GM19099 (cell line): ENCODE measurements around the gene TNPO1.

Experiments used
- POLR2A ChIP-seq: IDR thresholded peaks from 3 replicates; pipeline ENCODE4 v1.6.1; 2011; ENCODE audit warnings: low read depth; ENCODE audit not compliant: insufficient read length; ENCODE audit errors: extremely low read depth

Gene TNPO1

DNA sequence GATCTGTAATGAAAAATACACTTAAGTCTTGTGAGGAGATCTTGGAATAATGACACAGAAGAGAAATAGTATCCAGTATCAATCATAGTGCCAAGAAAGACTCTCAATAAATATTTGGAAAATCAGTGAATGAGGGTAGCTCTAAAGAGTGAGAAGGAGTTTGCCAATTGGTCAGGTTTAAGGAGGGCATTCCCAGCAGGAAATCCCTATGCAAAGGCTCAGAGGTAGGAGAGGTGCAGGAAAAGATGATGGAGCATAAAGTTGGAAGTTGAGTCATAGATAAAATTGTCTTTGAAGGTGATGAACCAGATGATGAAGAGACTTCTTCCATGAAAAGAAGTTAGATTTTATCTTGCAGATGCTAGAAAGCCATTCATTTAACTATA is 27.8 kb downstream of the TNPO1 start:
- no peak for TF ChIP-seq POLR2A

DNA sequence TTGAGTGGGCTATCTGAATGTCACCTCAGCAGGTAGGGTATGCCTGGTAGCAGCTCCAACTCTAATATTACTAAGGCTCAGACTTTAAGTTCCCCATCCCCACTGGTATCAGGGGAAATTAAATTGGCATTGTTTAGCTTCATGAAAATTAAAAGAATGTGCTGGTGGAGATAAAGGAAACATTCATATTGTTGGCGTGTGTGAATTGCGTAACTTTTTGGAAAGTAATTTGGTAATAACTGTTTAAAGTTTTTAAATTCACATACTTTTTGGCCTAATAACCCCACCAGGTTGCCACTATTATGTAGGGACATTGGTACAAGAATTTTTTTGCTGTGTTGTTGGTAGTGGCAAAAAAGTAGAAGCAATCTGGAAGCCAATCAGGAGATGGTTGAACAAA is 29.4 kb downstream of the TNPO1 start:
- no peak for TF ChIP-seq POLR2A

DNA sequence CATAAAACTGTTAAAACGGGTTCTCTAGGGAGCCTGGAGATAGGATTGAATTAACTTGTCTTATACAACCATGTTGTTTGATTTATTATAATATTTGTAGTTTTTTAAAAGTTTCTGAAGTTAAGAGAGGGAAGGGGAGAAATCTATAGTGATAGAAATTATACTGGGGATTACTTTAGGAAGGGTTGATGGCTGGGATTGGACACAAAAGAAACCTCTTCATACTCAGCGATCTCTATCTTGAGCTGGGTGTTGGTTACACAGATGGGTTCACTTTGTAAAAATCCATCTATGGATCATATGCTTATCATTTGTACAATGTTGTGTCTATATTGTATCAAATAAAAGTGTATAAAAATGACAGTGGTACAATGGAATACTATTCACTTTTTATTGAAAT is 30.0 kb downstream of the TNPO1 start:
- TF ChIP-seq POLR2A, result no peak

DNA sequence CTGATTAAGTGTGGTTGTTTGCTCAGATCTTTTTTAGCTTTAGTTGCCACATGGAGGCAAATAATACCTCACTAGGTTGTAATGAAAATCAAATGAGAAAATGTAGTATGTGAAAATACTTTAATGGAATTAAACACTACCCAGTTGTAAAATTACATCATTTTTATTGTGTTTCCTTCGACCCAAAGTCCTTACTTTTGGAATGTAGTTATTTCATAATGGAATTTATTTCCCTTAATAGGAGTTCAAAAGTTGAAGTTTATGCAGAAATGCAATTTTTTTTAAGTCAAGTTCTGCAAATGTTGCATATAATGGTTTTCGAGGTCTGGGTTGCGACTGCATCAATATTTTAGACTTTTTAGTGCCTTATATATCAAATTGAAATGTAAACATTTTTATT is 31.0 kb downstream of the TNPO1 start:
- no peak for TF ChIP-seq POLR2A

DNA sequence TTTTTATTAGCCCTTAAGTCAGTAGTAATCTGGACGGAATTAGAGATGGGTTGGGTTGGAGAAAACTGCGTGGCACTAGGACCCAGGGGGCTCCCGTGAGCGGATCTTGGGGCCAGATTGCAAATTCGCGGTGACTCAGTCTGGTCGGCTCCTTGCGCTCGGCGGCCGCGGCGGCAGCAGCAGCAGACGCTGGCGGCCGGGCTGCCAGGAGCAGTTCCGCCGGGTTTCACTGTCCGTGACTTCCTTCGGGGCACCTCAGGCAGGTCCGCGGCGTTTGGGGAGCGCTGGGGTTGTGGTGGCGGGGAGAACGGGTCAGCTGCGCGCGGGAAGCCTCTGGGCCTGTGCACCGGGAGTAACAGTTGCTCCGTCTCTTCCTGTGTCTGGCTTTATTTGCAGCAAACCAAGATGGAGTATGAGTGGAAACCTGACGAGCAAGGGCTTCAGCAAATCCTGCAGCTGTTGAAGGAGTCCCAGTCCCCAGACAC is 31.6 kb downstream of the TNPO1 start:
- TF ChIP-seq POLR2A, result peak; percentile 98

DNA sequence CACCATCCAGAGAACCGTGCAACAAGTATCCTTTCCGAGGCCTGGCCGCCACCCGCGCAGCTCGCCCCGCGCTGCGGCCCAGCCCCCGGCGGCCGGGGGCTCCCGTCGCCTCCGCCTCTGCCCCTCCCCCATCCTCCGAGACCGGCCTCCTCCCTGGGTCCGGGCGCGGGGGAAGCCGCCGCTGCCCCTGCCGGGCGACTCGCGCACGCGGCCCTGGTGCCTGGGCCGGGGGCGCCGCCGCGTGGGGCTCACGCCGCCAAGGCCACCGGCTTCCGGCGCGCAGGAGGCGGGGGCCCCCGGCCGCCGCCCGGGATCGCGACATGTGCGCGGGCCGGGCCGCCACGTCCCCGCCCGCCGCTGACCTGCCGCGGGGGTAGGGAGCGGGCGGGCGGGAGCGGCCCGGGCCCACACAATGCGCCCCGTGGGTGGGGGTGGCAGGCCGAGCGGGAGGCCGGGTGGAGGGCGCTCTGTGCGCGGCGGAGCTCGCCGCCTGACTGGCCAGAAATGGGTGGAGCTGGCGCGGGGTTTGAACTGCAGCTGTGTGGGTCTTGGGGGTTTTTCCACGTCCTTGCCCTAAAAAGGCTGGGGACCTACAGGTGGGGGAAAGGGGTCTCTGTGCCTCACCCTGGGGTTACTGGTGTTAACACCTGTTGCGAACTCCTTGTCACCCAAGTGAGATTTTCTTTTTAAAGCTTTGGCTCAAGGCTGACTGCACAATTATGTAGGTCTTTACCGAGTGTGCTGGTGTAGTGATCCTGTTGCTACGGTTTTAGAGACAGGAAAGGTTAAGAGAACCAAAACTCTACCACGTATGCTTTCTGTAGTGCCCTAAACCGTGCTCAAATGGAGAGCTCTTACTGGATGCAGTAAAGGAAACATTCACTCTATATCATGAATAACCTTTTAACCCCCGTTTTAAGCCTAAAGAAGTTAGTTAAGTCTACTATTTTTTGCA is 32.3 kb downstream of the TNPO1 start:
- peak; percentile 30 for TF ChIP-seq POLR2A

DNA sequence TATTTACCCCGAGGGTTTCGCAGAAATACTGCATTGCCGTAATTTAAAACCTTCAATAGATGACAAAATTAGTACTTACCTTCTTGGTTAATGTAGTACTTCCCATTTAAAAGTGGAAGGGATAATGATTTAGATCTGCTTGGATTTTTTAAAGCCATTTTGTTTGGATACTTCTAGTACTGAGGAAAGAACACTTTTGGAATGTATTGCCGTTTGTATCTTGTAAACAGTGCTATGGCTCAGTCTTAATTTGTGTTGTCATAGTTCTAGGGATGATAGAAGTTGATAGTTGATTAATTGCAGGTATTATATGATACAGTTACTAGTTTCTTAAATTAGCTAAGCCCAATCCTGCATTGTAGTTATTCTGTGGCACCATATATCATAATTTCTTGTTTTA is 33.1 kb downstream of the TNPO1 start:
- TF ChIP-seq POLR2A, result no peak

DNA sequence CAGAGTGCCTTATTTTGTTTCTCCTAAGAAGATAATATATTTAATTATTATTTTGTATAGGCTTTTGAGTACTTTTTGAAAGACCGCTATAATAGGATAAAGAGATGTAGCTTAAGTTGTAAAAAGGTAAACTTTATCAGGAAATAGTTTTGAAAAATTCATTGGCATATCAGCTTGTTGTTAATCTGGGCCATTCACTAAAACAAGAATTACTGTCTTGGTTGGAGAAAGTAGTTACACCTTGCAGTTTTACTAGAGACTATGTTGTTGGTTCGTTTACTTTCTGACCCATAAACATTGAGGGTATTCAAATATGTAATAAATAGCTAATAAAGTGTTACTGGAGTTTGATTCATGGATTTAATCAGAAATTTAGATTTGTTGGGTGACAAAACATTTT is 33.7 kb downstream of the TNPO1 start:
- TF ChIP-seq POLR2A, result no peak

DNA sequence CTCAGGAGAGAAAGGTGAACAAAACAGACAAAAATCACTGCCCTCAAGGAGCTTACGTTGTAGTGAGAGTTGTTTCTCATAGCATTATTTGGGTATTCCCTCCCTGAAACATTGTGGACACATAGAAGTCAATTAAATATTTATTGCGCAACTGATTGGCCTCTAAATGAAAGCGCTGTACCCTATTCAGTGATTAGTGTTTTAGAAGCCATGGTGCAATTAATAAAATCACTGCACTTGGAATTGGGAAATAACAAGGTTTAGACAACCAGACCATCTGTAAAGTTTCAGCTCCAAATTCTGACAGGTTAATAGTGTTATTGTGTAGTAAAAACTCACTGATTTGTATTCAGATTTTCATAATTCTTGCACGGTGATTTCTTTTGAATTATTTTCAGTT is 35.9 kb downstream of the TNPO1 start:
- no peak for TF ChIP-seq POLR2A

DNA sequence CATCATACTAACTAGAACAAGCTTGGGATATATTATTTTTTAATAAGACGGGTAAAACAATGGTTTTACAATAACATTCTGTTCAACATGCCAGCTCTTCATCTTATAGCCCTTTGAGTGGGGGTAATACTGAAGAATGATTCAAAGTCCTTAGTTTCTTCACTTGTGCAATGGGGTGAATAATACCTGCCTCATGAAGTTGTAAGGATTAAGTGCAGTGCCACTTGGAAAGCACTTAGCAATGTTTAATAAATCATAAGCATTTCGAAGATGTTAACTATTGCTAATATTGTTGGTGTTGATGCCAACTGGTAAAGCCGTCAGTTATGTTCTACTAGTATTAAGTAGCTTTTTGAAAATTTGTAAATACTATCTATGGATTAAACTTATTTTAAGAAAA is 38.0 kb downstream of the TNPO1 start:
- no peak for TF ChIP-seq POLR2A

DNA sequence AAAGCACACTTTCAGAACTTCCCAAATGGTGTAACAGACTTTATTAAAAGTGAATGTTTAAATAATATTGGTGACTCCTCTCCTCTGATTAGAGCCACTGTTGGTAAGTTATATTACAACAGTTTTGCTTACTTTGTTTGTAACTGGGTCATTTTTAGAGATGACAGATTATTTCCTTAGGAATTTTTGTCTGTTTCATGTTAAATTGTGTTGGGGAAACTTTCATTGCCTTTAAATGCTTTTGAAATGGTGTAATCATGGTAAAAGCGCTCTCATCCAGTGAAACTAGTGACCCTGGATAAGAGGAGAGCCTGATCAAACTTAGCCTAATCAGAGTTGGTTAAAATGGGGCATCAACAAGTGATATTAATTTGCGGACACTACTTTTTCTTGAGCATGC is 39.4 kb downstream of the TNPO1 start:
- TF ChIP-seq POLR2A, result no peak

DNA sequence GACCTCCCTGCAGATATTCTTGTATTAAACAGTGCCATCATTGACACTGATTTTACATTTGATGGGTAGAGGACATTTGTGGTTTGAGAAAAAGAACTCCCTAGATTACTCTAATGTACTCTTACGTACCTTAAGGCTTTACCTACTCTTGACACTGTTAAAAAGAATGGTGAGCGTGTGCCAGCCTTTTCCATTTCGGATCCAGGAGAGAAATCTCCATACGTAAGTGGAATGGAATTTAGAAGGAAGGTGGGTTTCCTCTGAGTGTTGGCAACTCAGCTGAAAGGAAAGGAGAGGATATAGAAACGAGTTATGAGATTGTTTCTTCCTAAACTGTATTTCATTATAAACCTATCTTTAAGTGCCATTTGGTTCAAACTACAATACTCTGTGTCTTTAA is 40.9 kb downstream of the TNPO1 start:
- no peak for TF ChIP-seq POLR2A

DNA sequence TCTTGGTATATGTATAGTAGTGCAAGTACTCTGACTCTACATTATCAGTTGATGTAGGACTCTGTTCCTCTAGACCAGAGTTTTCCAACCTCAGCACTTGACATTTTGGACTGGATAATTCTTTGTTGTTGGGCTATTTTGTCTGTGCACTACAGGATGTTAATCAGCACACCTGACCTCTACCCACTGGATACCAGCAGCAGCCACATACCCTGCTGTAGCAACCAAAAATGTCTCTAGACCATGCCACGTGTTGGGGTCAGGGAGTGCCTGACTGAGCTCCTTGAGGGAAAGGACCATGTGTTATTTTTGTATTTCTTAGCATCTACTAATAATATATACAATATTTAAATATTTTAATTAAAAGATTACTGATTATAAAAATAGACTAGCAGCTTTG is 42.7 kb downstream of the TNPO1 start:
- no peak for TF ChIP-seq POLR2A

DNA sequence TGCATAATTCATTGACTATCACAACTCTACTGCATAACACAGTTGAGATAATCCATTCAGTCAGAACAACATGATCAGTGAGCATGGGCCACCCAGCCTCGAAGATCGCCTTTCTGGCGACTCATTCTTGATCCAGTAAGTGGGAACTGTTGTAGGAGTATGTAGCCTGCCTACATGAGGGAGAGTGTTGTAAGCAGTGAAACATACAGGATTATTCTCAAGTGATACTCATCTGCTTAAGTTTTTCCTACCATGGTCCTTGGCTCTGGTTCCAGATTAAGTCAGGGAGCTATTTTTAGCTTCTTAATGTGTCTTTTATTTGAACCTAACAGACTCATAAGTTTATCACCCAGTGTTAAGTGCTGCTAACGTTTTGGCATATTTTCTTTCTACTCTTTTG is 44.0 kb downstream of the TNPO1 start:
- TF ChIP-seq POLR2A, result no peak

DNA sequence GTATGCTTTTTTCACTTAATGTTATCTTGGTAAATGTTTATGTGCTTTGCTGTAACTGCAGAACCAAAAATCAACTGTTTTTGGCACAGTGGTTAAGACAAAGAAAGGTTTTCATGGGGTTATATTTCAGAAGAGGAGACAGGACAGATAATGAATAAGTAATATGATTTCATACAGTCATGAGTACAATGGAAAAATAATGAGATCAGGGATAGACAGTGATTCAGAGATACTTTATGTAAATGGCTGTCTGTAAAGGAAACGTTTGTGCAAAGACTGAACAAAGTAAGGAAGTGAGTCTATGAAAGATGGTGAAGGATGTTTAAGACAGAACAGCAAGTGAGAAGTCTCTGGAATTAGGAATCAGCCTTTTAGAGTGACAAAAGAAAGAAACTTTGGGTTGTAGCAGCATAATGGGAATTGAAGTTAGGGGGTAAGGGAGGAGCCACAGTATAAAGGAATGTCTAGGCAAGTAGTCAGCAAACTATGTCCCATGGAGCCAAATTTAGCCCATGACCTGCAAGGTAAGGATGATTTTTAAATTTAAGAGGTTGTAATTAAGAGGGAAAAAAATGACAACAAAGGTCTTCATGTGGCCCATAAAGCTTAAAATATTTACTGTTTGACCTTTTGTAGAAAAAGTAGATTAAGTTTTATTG is 55.0 kb downstream of the TNPO1 start:
- TF ChIP-seq POLR2A, result no peak

DNA sequence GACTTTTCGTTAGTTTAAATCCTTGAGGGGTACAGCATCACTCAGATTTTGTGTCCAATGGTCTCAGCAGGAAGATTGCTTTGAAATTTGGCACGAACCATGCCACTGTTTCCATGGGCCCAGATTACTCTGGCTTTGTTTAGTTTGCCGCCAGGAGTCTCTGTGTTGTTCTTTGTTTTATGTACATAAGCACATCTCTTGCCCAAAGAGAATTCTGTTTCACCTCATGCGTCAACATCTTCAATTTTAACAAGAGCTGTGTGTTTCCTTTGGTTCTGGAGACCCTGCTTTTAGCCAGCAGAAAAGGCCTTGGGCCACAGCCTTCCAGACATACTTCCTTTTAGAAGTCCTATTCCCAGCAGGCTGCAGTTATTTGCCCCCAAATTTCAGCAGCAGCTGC is 62.4 kb downstream of the TNPO1 start:
- TF ChIP-seq POLR2A, result no peak

DNA sequence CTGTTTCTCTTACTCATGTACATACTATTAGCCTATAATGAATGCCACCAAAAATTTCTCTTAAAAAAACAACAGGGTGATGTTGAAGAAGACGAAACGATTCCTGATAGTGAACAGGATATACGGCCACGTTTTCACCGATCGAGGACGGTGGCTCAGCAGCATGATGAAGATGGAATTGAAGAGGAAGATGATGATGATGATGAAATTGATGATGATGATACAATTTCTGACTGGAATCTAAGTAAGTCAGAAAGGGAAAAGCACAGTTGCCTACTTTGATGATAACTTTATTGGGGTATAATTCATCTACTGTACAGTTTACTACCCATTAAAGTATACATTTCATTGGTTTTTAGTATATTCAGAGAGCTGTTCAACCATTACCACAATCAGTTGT is 66.5 kb downstream of the TNPO1 start:
- no peak for TF ChIP-seq POLR2A

DNA sequence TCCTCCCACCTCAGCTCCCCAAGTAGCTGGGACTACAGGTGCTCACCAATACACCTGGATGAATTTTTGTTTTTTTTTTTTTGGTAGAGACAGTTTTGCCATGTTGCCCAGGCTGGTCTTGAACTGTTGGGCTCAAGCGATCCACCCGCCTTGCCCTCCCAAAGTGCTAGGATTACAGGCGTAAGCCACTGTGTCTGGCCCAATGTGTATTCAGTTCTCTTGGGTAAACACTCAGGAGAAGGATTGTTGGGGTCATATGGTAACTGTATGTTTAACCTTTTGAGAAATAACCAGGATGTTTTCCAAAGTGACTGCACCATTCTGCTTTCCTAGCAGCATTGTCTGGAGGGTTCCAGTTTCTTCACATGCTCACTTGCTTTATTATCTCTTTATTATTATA is 67.4 kb downstream of the TNPO1 start:
- TF ChIP-seq POLR2A, result no peak
